IMR-90 (cell line): Measurements from ENCODE around the gene PTPN5. TPM values are rescaled to one million over a fixed set of nuclear protein-coding genes. Genes with fewer than 3 reads are reported as not detected.

Experiments used
- ATAC-seq: fragments of 200-7000 bp; cut with Tn5 transposase; 2 replicates; pipeline ENCODE4 v1.9.1; 2020; ENCODE audit warnings: low read depth, mild to moderate bottlenecking, moderate library complexity
- BruUV-seq: library from RNA; stranded (reverse); fragments of 400-500 nt; replicated peaks from 2 replicates; lab custom pipeline; 2021; lab: Mats Ljungman, UMichigan
- CTCF ChIA-PET: fragments of 300-600 bp; formaldehyde crosslinking; extraction: SDS; loops from one replicate; lab custom pipeline; 2021; ENCODE audit warnings: antibody characterized with exemption; lab: Yijun Ruan, JAX
- POLR2A ChIA-PET: fragments of 300-600 bp; sonication (Branson Sonifier 250); formaldehyde crosslinking; loops from one replicate; lab custom pipeline; 2022; ENCODE audit warnings: antibody characterized with exemption; ENCODE audit not compliant: unreplicated experiment; lab: Charles Lee
- DNase-seq: peaks from one replicate; pipeline ENCODE4 v3.0.0; 2013
- H2AFZ ChIP-seq: replicated peaks from 2 replicates; pipeline ENCODE3; 2013; ENCODE audit warnings: low read length, mild to moderate bottlenecking; ENCODE audit not compliant: poor library complexity
- H2AK5ac ChIP-seq: 2 replicates; pipeline ENCODE4 v1.6.1; 2013; ENCODE audit warnings: low read depth, low read length, inconsistent platforms
- H2AK9ac ChIP-seq: replicated peaks from 2 replicates; pipeline ENCODE3; 2013; ENCODE audit warnings: mild to moderate bottlenecking, low read depth, low read length, moderate library complexity; ENCODE audit not compliant: poor library complexity
- H2BK120ac ChIP-seq: 2 replicates; pipeline ENCODE4 v1.6.1; 2013; ENCODE audit warnings: low read depth, low read length, inconsistent platforms
- H2BK15ac ChIP-seq: 3 replicates; pipeline ENCODE4 v1.6.1; 2013; ENCODE audit warnings: low read depth, low read length, inconsistent platforms
- H2BK20ac ChIP-seq: 2 replicates; pipeline ENCODE4 v1.6.1; 2013; ENCODE audit warnings: low read depth, mild to moderate bottlenecking, inconsistent platforms, low read length, moderate library complexity
- H2BK5ac ChIP-seq: 2 replicates; pipeline ENCODE4 v1.6.1; 2013; ENCODE audit warnings: mild to moderate bottlenecking, low read depth, low read length, inconsistent platforms; ENCODE audit not compliant: poor library complexity, severe bottlenecking
- H3K14ac ChIP-seq: replicated peaks from 2 replicates; pipeline ENCODE4 v1.6.1; 2013; ENCODE audit warnings: low read depth, low read length, inconsistent platforms
- H3K18ac ChIP-seq: 2 replicates; pipeline ENCODE4 v1.6.1; 2013; ENCODE audit warnings: low read depth, low read length, control low read depth
- H3K23ac ChIP-seq: 2 replicates; pipeline ENCODE4 v1.6.1; 2013; ENCODE audit warnings: low read depth, low read length, inconsistent platforms
- H3K27ac ChIP-seq: 2 replicates; pipeline ENCODE4 v1.5.1; 2013; ENCODE audit warnings: mild to moderate bottlenecking, control low read depth, low read length; ENCODE audit not compliant: insufficient read depth
- H3K27me3 ChIP-seq: 2 replicates; pipeline ENCODE4 v1.6.1; 2013; ENCODE audit warnings: low read length; ENCODE audit not compliant: control insufficient read depth, insufficient read depth
- H3K36me3 ChIP-seq: 2 replicates; pipeline ENCODE4 v1.6.1; 2013; ENCODE audit warnings: low read length, mixed read lengths; ENCODE audit not compliant: control insufficient read depth, insufficient read depth
- H3K4ac ChIP-seq: 2 replicates; pipeline ENCODE4 v1.6.1; 2013; ENCODE audit warnings: low read depth, low read length, inconsistent platforms
- H3K4me1 ChIP-seq: 2 replicates; pipeline ENCODE4 v1.6.1; 2013; ENCODE audit warnings: low read length, mixed read lengths; ENCODE audit not compliant: control insufficient read depth, insufficient read depth
- H3K4me2 ChIP-seq: 2 replicates; pipeline ENCODE4 v1.6.1; 2013; ENCODE audit warnings: low read depth, mild to moderate bottlenecking, control low read depth, low read length, moderate library complexity
- H3K4me3 ChIP-seq: 2 replicates; pipeline ENCODE4 v1.5.1; 2013; ENCODE audit warnings: low read depth, mild to moderate bottlenecking, control low read depth, low read length, moderate library complexity; ENCODE audit not compliant: insufficient read depth
- H3K56ac ChIP-seq: 2 replicates; pipeline ENCODE4 v1.6.1; 2013; ENCODE audit warnings: low read length, inconsistent platforms; ENCODE audit not compliant: insufficient read depth; ENCODE audit errors: extremely low read depth
- H3K79me1 ChIP-seq, 2 experiments: 2 replicates each; pipeline ENCODE4 v1.6.1; 2013; ENCODE audit warnings: low read length in 2 of 2, inconsistent platforms in 1 of 2, low read depth in 1 of 2
- H3K9ac ChIP-seq: 2 replicates; pipeline ENCODE4 v1.6.1; 2013; ENCODE audit warnings: low read depth, low read length, control low read depth
- H3K9me1 ChIP-seq: 2 replicates; pipeline ENCODE4 v1.6.1; 2013; ENCODE audit warnings: low read length, inconsistent platforms; ENCODE audit not compliant: insufficient read depth
- H3K9me3 ChIP-seq: 2 replicates; pipeline ENCODE4 v1.6.1; 2013; ENCODE audit warnings: low read length; ENCODE audit not compliant: control insufficient read depth, insufficient read depth
- H4K20me1 ChIP-seq: 2 replicates; pipeline ENCODE4 v1.6.1; 2013; ENCODE audit warnings: low read length, inconsistent platforms; ENCODE audit not compliant: insufficient read depth
- H4K5ac ChIP-seq: 2 replicates; pipeline ENCODE4 v1.6.1; 2013; ENCODE audit warnings: mild to moderate bottlenecking, low read depth, low read length, control low read depth
- H4K8ac ChIP-seq, 2 experiments: 2 replicates each; pipeline ENCODE4 v1.6.1; 2013; ENCODE audit warnings: low read depth in 2 of 2, low read length in 2 of 2, control low read depth in 1 of 2, inconsistent platforms in 1 of 2
- H4K91ac ChIP-seq: 2 replicates; pipeline ENCODE4 v1.6.1; 2013; ENCODE audit warnings: low read depth, low read length, inconsistent platforms; ENCODE audit not compliant: insufficient read depth
- CTCF ChIP-seq: conservative IDR thresholded peaks from 2 replicates; pipeline ENCODE4 v1.5.1; 2012; ENCODE audit warnings: mild to moderate bottlenecking, low read depth, low read length, improper control_type of control experiment
- MXI1 ChIP-seq: IDR thresholded peaks from 2 replicates; pipeline ENCODE4 v1.6.1; 2012; ENCODE audit warnings: low read depth, mild to moderate bottlenecking, low read length, moderate library complexity, borderline replicate concordance
- NFE2L2 ChIP-seq: fragments of 150-350 bp; IDR thresholded peaks from 2 replicates; pipeline ENCODE4 v1.6.1; 2016; ENCODE audit warnings: low read depth, mild to moderate bottlenecking, low read length
- POLR2A ChIP-seq: IDR thresholded peaks from 2 replicates; pipeline ENCODE4 v1.6.1; 2012; ENCODE audit warnings: mild to moderate bottlenecking, low read depth, low read length
- RAD21 ChIP-seq: IDR thresholded peaks from 2 replicates; pipeline ENCODE4 v1.6.1; 2012; ENCODE audit warnings: low read length, improper control_type of control experiment
- SMC3 ChIP-seq: fragments of 150-350 bp; IDR thresholded peaks from 2 replicates; pipeline ENCODE4 v1.6.1; 2016; ENCODE audit warnings: low read depth, mild to moderate bottlenecking, antibody characterized with exemption, low read length, moderate library complexity
- WGBS, 2 experiments: methylation state at CpG; one replicate each; pipeline versions ENCODE4 v1.1.5 to v1.1.7; 2013; ENCODE audit warnings: missing lambda C conversion rate in 2 of 2; ENCODE audit not compliant: insufficient read length in 1 of 2; ENCODE audit errors: extremely low coverage in 2 of 2; 5-methylcytosine and 5-hydroxymethylcytosine counted together
- dilution Hi-C: fragments of 300-500 bp; cut with HindIII; formaldehyde crosslinking; loops from one replicate; pipeline ENCODE4 v1.14.3; 2018; ENCODE audit warnings: low sequenced_read_pairs; ENCODE audit not compliant: unreplicated experiment
- in situ Hi-C: fragments of 300-500 bp; cut with MboI; formaldehyde crosslinking; loops from 3 replicates; pipeline ENCODE4 v1.14.3; 2019; ENCODE audit warnings: low sequenced_read_pairs, inconsistent platforms, mixed read lengths
- intact Hi-C: fragments of 100-400 bp; cut with micrococcal nuclease; formaldehyde crosslinking; loops from 2 replicates; pipeline ENCODE4 v1.10.0; 2022
- polyA plus RNA-seq, 3 experiments: library from polyadenylated mRNA; depleted of rRNA; stranded (reverse); fragments of >200 nt; gene quantifications; 2 replicates each; pipeline ENCODE4 v1.2.3, GENCODE V29; 2012; ENCODE audit warnings: low replicate concordance in 1 of 3
- total RNA-seq: library from RNA; depleted of rRNA; stranded (reverse); fragments of >200 nt; gene quantifications from 2 replicates; pipeline ENCODE4 v1.2.3, GENCODE V29; 2012
- TF ChIP-seq, protein P1 (sequence below): fragments of 150-350 bp; IDR thresholded peaks from 2 replicates; pipeline ENCODE4 v1.6.1; 2017; ENCODE audit warnings: mild to moderate bottlenecking, antibody characterized with exemption, low read length, low read depth

Gene PTPN5
- total and polyA plus RNA-seq, 2 of the 4 experiments (the other 2 are of a cell fraction) = not detected

DNA sequence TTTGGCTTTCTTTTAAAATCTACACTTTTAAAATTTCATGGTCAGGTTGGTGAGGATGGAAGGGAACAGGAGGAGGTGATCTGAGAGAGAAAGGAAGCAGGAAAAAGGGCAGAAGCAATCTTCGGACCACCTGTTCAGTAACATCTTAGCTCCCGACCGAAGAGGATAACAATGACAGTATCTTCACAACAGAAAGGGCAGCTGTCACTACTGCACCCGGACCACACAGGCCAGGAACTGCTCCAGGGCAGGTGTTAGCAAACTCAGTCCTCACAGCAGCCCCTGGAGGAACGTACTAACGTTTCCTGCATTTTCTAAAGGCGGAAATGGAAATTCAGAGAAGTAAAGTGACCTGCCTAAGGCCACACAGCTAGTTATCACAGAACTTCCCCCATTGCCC lies 16.8 kb downstream of the PTPN5 start:
- Histone ChIP-seq H3K14ac (no peak overlapping the region), H2AK5ac (no peak overlapping the region), H3K9ac (no peak overlapping the region), H3K27me3 (peaks cover 36% of the 10 kb centered on the region), H4K91ac (no peak overlapping the region), H3K4me2 (no peak overlapping the region), H2BK120ac (no peak overlapping the region), H4K20me1 (no peaks in the 10 kb centered on the region), H2BK5ac (no peak overlapping the region), H2AK9ac (no peak overlapping the region), H3K9me3 (no peaks in the 10 kb centered on the region), H3K56ac (no peak overlapping the region), H3K27ac (no peak overlapping the region), H3K79me1 (no peaks in the 10 kb centered on the region), H3K18ac (no peak overlapping the region), H3K9me1 (no peaks in the 10 kb centered on the region), H2AFZ (no peak overlapping the region), H3K4ac (no peak overlapping the region), H3K4me3 (no peak overlapping the region), H3K23ac (no peak overlapping the region), H2BK20ac (no peak overlapping the region), H3K4me1 (no peaks in the 10 kb centered on the region), H4K8ac (no peak overlapping the region), H2BK15ac (no peak overlapping the region), H4K5ac (no peak overlapping the region), H3K36me3 (no peaks in the 10 kb centered on the region)
- WGBS, 2 experiments = 83% methylated on average over 3 of the region's 7 CpGs; no CpG with 5 or more reads in 1 of the 2 experiments
- ATAC-seq (no peak), DNase-seq (no peak)
- TF ChIP-seq MXI1 = no peak
- no peak for TF ChIP-seq SMC3
- TF ChIP-seq, protein P1, sequence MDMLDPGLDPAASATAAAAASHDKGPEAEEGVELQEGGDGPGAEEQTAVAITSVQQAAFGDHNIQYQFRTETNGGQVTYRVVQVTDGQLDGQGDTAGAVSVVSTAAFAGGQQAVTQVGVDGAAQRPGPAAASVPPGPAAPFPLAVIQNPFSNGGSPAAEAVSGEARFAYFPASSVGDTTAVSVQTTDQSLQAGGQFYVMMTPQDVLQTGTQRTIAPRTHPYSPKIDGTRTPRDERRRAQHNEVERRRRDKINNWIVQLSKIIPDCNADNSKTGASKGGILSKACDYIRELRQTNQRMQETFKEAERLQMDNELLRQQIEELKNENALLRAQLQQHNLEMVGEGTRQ = no peak
- no peak for TF ChIP-seq NFE2L2
- no peak for TF ChIP-seq POLR2A
- no peak for TF ChIP-seq CTCF
- TF ChIP-seq RAD21 = no peak
- no TSS peak for BruUV-seq
- in situ Hi-C loops = no loop called here
- CTCF ChIA-PET = no interaction called here
- dilution Hi-C loops = no loop called here
- intact Hi-C loops = loop anchor here (1.0 kb wide), 1 partner anchor 28 kb away; no protein-coding TSS in a partner anchor
- POLR2A ChIA-PET = interaction anchor here (0.7 kb wide), 1 partner anchor 8 kb away, joined by 3 read pairs; no protein-coding TSS in a partner anchor
